Effector memory CD8-positive, alpha-beta T cell (primary cell): ENCODE results near the gene KRTAP4-4.
"Not testable (repeated sequence)": the region's sequence is repeated elsewhere in the genome, so short reads cannot be mapped to it uniquely, and the experiment has no call there.

Experiments
- ATAC-seq: fragments of 150-1000 bp; cut with Tn5 transposase; replicated peaks from 2 replicates; pipeline ENCODE4 v1.10.0; 2021; ENCODE audit warnings: mild to moderate bottlenecking, moderate library complexity
- DNase-seq, 3 experiments: peaks; one replicate each; pipeline ENCODE4 v3.0.0; 2021
- H3K27ac Mint-ChIP-seq, 2 donors: one replicate each; pipeline ENCODE4 v1.8.0; 2022; ENCODE audit warnings: mild to moderate bottlenecking in 2 of 2, mixed read lengths in 2 of 2, moderate library complexity in 2 of 2
- H3K27me3 Mint-ChIP-seq, 2 donors: one replicate each; pipeline ENCODE4 v1.8.0; 2022; ENCODE audit warnings: mixed read lengths in 2 of 2
- H3K36me3 Mint-ChIP-seq: one replicate; pipeline ENCODE4 v1.8.0; 2022; ENCODE audit warnings: mild to moderate bottlenecking, moderate library complexity, mixed read lengths; ENCODE audit not compliant: insufficient read depth
- H3K4me1 Mint-ChIP-seq, 2 donors: one replicate each; pipeline ENCODE4 v1.8.0; 2022; ENCODE audit warnings: low read depth in 2 of 2, mixed read lengths in 2 of 2
- H3K4me3 Mint-ChIP-seq, 2 donors: one replicate each; pipeline ENCODE4 v1.8.0; 2022; ENCODE audit warnings: mild to moderate bottlenecking in 2 of 2, mixed read lengths in 2 of 2, moderate library complexity in 2 of 2
- H3K9me3 Mint-ChIP-seq, 2 donors: one replicate each; pipeline ENCODE4 v1.8.0; 2022; ENCODE audit warnings: mixed read lengths in 2 of 2
- total RNA-seq, 9 experiments: gene quantifications; one replicate each; lab custom pipeline; 2026; lab: John Stamatoyannopoulos, UW

Gene KRTAP4-4
- 0 reads per million in 9 experiments for total RNA-seq

- H3K4me1 Mint-ChIP-seq, result no peaks in the 10 kb centered on the region
- no peak within 1 kb of the TSS for H3K27ac Mint-ChIP-seq
- H3K4me3 Mint-ChIP-seq, result no peak within 1 kb of the TSS
- no peaks in the 10 kb centered on the region for H3K36me3 Mint-ChIP-seq
- ATAC-seq, result no peak
- H3K27me3 Mint-ChIP-seq, result peaks cover 47 to 57% of the 10 kb centered on the region in 2 donors
- DNase-seq, result no peak
- H3K9me3 Mint-ChIP-seq, result no peaks in the 10 kb centered on the region
Observed at GRCh38 chr17:41160648-41161047, at the start of gene KRTAP4-4. Gene KRTAP4-4 (minus strand): TSS chr17:41160748. CDS start chr17:41160691, 57 bp downstream.

- H3K9me3 Mint-ChIP-seq, result no peaks in the 10 kb centered on the region
- no peaks in the 10 kb centered on the region for H3K36me3 Mint-ChIP-seq
- H3K27me3 Mint-ChIP-seq, result peaks cover 16 to 21% of the 10 kb centered on the region in 2 donors
- DNase-seq (no peak), ATAC-seq (no peak)
- H3K4me1 Mint-ChIP-seq, result no peaks in the 10 kb centered on the region
- H3K4me3 Mint-ChIP-seq, result no peak overlapping the region
- H3K27ac Mint-ChIP-seq, result no peak overlapping the region
Observed at GRCh38 chr17:41199421-41200078, 39.0 kb upstream of the KRTAP4-4 start.

DNA sequence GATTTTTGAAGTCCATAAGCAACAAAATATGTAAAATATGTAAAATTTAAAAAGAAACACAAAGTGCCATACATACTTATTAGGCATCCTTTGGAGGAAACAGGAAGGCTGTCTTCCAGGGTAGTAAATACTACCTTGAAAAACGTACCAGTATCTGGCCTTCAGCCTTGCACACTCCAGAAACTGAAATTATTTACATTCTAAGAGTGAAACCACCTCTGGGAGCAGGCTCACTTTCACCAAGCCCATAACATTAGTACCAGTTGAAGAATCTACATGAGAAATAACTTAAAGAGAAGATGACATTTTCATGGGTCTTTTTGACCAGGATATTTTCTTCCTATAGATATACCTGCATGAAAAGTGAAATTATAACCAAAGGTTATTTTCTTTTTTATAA, 35.5 kb upstream of the KRTAP4-4 start:
- no peak for ATAC-seq
- Mint-ChIP-seq H3K4me3 (no peak overlapping the region), H3K27ac (no peak overlapping the region), H3K27me3 (peaks cover 27 to 39% of the 10 kb centered on the region in 2 donors), H3K9me3 (no peaks in the 10 kb centered on the region), H3K36me3 (no peaks in the 10 kb centered on the region), H3K4me1 (no peaks in the 10 kb centered on the region)
- no peak for DNase-seq

DNA sequence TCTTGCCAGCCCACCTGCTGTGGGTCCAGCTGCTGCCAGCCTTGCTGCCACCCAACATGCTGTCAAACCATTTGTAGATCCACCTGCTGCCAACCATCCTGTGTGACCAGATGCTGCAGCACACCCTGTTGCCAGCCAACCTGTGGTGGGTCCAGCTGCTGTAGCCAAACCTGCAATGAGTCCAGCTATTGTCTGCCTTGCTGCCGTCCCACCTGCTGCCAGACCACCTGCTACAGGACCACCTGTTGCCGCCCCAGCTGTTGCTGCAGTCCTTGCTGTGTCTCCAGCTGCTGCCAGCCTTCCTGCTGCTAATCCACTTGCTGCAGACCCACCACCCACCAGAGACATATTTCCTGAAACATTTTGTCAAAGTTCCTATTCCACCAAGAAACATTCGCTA, 29.8 kb upstream of the KRTAP4-4 start:
- Mint-ChIP-seq H3K27ac (no peak overlapping the region), H3K4me3 (no peak overlapping the region), H3K4me1 (peaks cover 0 to 2% of the 10 kb centered on the region in 2 donors), H3K9me3 (no peaks in the 10 kb centered on the region), H3K36me3 (no peaks in the 10 kb centered on the region), H3K27me3 (peaks cover 41 to 55% of the 10 kb centered on the region in 2 donors)
- ATAC-seq (no peak), DNase-seq (no peak)

GRCh38 chr17:41189837-41190318, 29.3 kb upstream of the KRTAP4-4 start, which contains the start of gene KRTAP9-1:
Gene KRTAP9-1 (plus strand): TSS chr17:41189887. CDS start chr17:41189887, 0 bp downstream.
- not testable (repeated sequence) for ATAC-seq, H3K4me1 Mint-ChIP-seq, H3K4me3 Mint-ChIP-seq, DNase-seq, H3K27ac Mint-ChIP-seq, H3K36me3 Mint-ChIP-seq, H3K9me3 Mint-ChIP-seq
- peaks cover 41 to 59% of the 10 kb centered on the region in 2 donors for H3K27me3 Mint-ChIP-seq

- H3K27me3 Mint-ChIP-seq, result peaks cover 50 to 55% of the 10 kb centered on the region in 2 donors
- H3K27ac Mint-ChIP-seq, result no peak overlapping the region
Observed at GRCh38 chr17:41186872-41187271, 26.3 kb upstream of the KRTAP4-4 start.

DNA sequence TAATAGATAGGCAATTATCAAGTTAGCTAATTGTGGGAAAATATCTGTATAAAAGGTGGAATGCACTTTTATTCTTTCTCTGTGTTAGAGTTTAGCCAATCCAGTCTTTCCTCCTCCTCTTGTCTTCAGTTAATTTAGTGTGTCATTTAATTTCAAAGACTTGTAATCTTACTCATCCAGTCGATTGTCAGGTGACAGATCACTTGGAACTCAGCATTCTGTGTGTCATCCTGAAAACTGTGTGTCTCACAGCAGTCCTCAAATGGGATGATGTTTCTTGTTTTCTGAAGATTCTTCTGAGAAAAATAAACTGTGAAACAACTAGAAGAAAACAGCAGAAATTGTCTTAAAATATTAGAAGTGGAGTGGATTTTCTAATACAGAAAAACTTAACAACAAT, 24.5 kb upstream of the KRTAP4-4 start:
- DNase-seq (no peak), ATAC-seq (no peak)
- H3K27ac Mint-ChIP-seq, result no peak overlapping the region
- no peaks in the 10 kb centered on the region for H3K4me1 Mint-ChIP-seq
- no peaks in the 10 kb centered on the region for H3K36me3 Mint-ChIP-seq
- peaks cover 33 to 37% of the 10 kb centered on the region in 2 donors for H3K27me3 Mint-ChIP-seq
- no peak overlapping the region for H3K4me3 Mint-ChIP-seq
- no peaks in the 10 kb centered on the region for H3K9me3 Mint-ChIP-seq

More at GRCh38 chr17:41186872-41187271, 26.3 kb upstream of the KRTAP4-4 start:
- peaks cover 0 to 2% of the 10 kb centered on the region in 2 donors for H3K4me1 Mint-ChIP-seq
- no peaks in the 10 kb centered on the region for H3K9me3 Mint-ChIP-seq
- H3K4me3 Mint-ChIP-seq, result no peak overlapping the region
- DNase-seq (no peak), ATAC-seq (no peak)
- no peaks in the 10 kb centered on the region for H3K36me3 Mint-ChIP-seq

GRCh38 chr17:41184480-41184961, 24.0 kb upstream of the KRTAP4-4 start, which contains the start of gene KRTAP4-1:
Gene KRTAP4-1 (minus strand): TSS chr17:41184911. CDS start chr17:41184854, 57 bp downstream.
- DNase-seq, result no peak
- Mint-ChIP-seq H3K4me3 (no peak within 1 kb of the TSS), H3K27me3 (peaks cover 29 to 32% of the 10 kb centered on the region in 2 donors), H3K9me3 (no peaks in the 10 kb centered on the region), H3K4me1 (no peaks in the 10 kb centered on the region), H3K36me3 (no peaks in the 10 kb centered on the region), H3K27ac (no peak within 1 kb of the TSS)
- ATAC-seq, result no peak

GRCh38 chr17:41178843-41179616, 18.5 kb upstream of the KRTAP4-4 start:
- H3K4me1 Mint-ChIP-seq, result no peaks in the 10 kb centered on the region
- DNase-seq (no peak), ATAC-seq (no peak)
- H3K4me3 Mint-ChIP-seq, result no peak overlapping the region
- no peak overlapping the region for H3K27ac Mint-ChIP-seq
- H3K27me3 Mint-ChIP-seq, result peaks cover 9 to 14% of the 10 kb centered on the region in 2 donors
- no peaks in the 10 kb centered on the region for H3K9me3 Mint-ChIP-seq
- H3K36me3 Mint-ChIP-seq, result no peaks in the 10 kb centered on the region

DNA sequence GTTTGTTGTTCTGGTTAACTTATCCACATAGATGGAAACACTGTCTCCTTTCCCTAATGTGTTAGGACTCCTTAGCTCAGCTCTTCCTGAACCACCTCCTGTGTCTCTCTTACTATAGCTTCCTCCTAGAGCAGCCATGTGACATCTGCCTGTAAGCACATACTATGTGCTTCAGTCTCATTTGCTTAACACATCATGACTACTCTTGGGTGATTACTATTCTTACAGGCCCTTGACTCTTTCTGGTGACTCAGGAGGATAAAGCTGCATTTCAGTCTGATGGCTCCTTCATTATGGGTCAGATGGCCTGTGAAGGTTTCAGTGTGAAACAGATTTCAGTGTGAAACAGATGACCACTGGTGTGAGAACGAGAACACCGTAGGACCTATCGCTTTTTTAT, 17.8 kb upstream of the KRTAP4-4 start:
- no peak overlapping the region for H3K4me3 Mint-ChIP-seq
- H3K36me3 Mint-ChIP-seq, result no peaks in the 10 kb centered on the region
- no peak overlapping the region for H3K27ac Mint-ChIP-seq
- peaks cover 0 to 3% of the 10 kb centered on the region in 2 donors for H3K4me1 Mint-ChIP-seq
- ATAC-seq (no peak), DNase-seq (no peak)
- no peaks in the 10 kb centered on the region for H3K9me3 Mint-ChIP-seq
- H3K27me3 Mint-ChIP-seq, result peaks cover 6 to 14% of the 10 kb centered on the region in 2 donors

- Mint-ChIP-seq H3K27ac (no peak within 1 kb of the TSS), H3K4me3 (no peak within 1 kb of the TSS), H3K36me3 (no peaks in the 10 kb centered on the region), H3K27me3 (peaks cover 6 to 14% of the 10 kb centered on the region in 2 donors), H3K9me3 (no peaks in the 10 kb centered on the region), H3K4me1 (peaks cover 0 to 4% of the 10 kb centered on the region in 2 donors)
- DNase-seq (no peak), ATAC-seq (no peak)
Observed at GRCh38 chr17:41177727-41178271, 17.3 kb upstream of the KRTAP4-4 start, which contains the start of gene KRTAP4-2. Gene KRTAP4-2 (minus strand): TSS chr17:41178221. CDS start chr17:41178164, 57 bp downstream.

DNA sequence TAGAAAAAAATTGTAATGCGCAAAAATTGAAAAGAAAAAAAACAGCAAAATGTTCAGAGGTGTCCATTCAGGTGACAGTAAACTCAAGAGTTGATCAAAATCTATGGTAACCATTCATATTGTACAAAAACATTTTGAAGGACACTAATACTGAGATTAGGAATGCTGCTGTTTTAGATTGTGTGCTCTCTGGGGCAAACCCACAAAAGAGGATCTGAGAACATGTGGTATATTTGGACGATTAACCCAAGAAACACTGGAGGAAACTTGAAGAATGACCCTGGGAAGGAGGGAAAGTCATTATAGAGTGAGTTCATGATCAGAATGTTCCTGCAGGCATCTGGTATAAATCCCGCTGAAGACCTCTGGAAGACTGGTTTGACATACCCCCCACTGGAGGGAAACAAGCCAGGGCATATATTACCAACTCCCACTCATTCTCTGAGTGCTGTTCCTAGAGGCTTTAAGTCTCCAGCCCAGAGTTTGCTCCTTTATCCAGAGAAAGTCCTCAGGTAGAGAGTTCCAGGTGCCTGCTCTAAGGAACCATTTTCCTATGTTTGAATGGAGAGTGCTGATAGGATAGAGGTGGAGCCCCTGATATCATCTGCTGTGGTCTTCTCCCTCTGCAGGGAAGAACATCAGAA, 16.3 kb upstream of the KRTAP4-4 start:
- H3K36me3 Mint-ChIP-seq, result no peaks in the 10 kb centered on the region
- no peak overlapping the region for H3K4me3 Mint-ChIP-seq
- H3K27me3 Mint-ChIP-seq, result peaks cover 15 to 17% of the 10 kb centered on the region in 2 donors
- DNase-seq, result no peak
- no peaks in the 10 kb centered on the region for H3K9me3 Mint-ChIP-seq
- peaks cover 0 to 4% of the 10 kb centered on the region in 2 donors for H3K4me1 Mint-ChIP-seq
- H3K27ac Mint-ChIP-seq, result no peak overlapping the region
- ATAC-seq, result no peak

- no peak for ATAC-seq
- peaks cover 9 to 10% of the 10 kb centered on the region in 2 donors for H3K27me3 Mint-ChIP-seq
- H3K4me1 Mint-ChIP-seq, result peaks cover 2 to 4% of the 10 kb centered on the region in 2 donors
- no peak for DNase-seq
- no peaks in the 10 kb centered on the region for H3K9me3 Mint-ChIP-seq
- H3K4me3 Mint-ChIP-seq, result no peak overlapping the region
- no peaks in the 10 kb centered on the region for H3K36me3 Mint-ChIP-seq
- no peak overlapping the region for H3K27ac Mint-ChIP-seq
Observed at GRCh38 chr17:41171886-41172285, 11.3 kb upstream of the KRTAP4-4 start.
